Sigmoid colon (tissue), 7 donors: ENCODE data around the gene SLIT3. TPM values are rescaled to one million over a fixed set of nuclear protein-coding genes. Genes with fewer than 3 reads are reported as not detected.

ENCODE experiments used
- DNase-seq: peaks from one replicate; pipeline ENCODE4 v3.0.0-alpha.2; 2019
- H3K27ac ChIP-seq, 4 donors: fragments of 200-600 bp; sonication (generic); one replicate each; pipeline ENCODE4 v1.5.1; 2016 to 2019; ENCODE audit warnings: mild to moderate bottlenecking in 1 of 4
- H3K27me3 ChIP-seq, 3 donors: fragments of 200-600 bp; sonication (generic); one replicate each; pipeline ENCODE4 v1.5.1; 2019; ENCODE audit warnings: mild to moderate bottlenecking in 1 of 3
- H3K36me3 ChIP-seq, 4 donors: fragments of 200-600 bp; sonication (generic); one replicate each; pipeline ENCODE4 v1.5.1; 2016 to 2019
- H3K4me1 ChIP-seq, 4 donors: fragments of 200-600 bp; sonication (generic); one replicate each; pipeline ENCODE4 v1.5.1; 2017 to 2019
- H3K4me3 ChIP-seq, 4 donors: fragments of 200-600 bp; sonication (generic); one replicate each; pipeline ENCODE4 v1.5.1; 2017 to 2019; ENCODE audit warnings: mild to moderate bottlenecking in 2 of 4, moderate library complexity in 1 of 4
- H3K9me3 ChIP-seq, 4 donors: fragments of 200-600 bp in 3 of 4; sonication (generic) in 3 of 4; one replicate each; pipeline versions ENCODE4 v1.5.1 to v1.6.1; 2013 to 2019
- CTCF ChIP-seq, 4 experiments: fragments of 450-650 bp in 3 of 4; fragments of 200-600 bp in 1 of 4; IDR thresholded peaks; one replicate each; pipeline ENCODE4 v1.5.1; 2016 to 2019; ENCODE audit warnings: antibody characterized with exemption in 4 of 4, mild to moderate bottlenecking in 3 of 4, moderate library complexity in 2 of 4
- EP300 ChIP-seq, 4 donors: sonication (generic); formaldehyde crosslinking; IDR thresholded peaks; one replicate each; pipeline ENCODE4 v1.6.1; 2017; ENCODE audit warnings: antibody characterized with exemption in 4 of 4
- POLR2A ChIP-seq, 2 donors: fragments of 450-650 bp; IDR thresholded peaks; one replicate each; pipeline ENCODE4 v1.6.1; 2016; ENCODE audit warnings: antibody characterized with exemption in 2 of 2, mild to moderate bottlenecking in 2 of 2, moderate library complexity in 2 of 2
- POLR2AphosphoS5 ChIP-seq, 4 donors: sonication (generic); formaldehyde crosslinking; IDR thresholded peaks; one replicate each; pipeline ENCODE4 v1.6.1; 2017; ENCODE audit warnings: antibody characterized with exemption in 4 of 4
- WGBS, 2 donors: extraction: QIAGEN DNeasy Blood & Tissue Kit; methylation state at CpG; one replicate each; pipeline ENCODE4 v1.1.7; 2013; 5-methylcytosine and 5-hydroxymethylcytosine counted together
- intact Hi-C: fragments of 100-400 bp; cut with DNase I; formaldehyde crosslinking; loops from one replicate; pipeline ENCODE4 v1.15.1; 2023
- polyA plus RNA-seq, 3 donors: library from polyadenylated mRNA; stranded (reverse); fragments of 200-250 nt; gene quantifications; one replicate each; pipeline ENCODE4 v1.2.3, GENCODE V29; 2013
- total RNA-seq, 4 donors: library from RNA; depleted of rRNA; stranded (reverse); fragments of >200 nt; gene quantifications; one replicate each; pipeline ENCODE4 v1.1.0, GENCODE V29; 2016
- donor health status: healthy with polysubstance abuse.
- donor health status: Bipolar disorder and iron deficiency.
- donor health status: healthy.

SLIT3 gene
- total and polyA plus RNA-seq, 7 donors = 0.23 to 46.3 (median 30.0) TPM

- no peak overlapping the region for H3K27ac ChIP-seq
- intact Hi-C loops = no loop called here
- no peak for DNase-seq
- peaks cover 0 to 7% (median 2%) of the 10 kb centered on the region in 4 donors for H3K4me1 ChIP-seq
- H3K27me3 ChIP-seq = no peaks in the 10 kb centered on the region
- no peaks in the 10 kb centered on the region for H3K36me3 ChIP-seq
- no peaks in the 10 kb centered on the region for H3K9me3 ChIP-seq
- 59 to 75% methylated on average over 7 of the region's 7 CpGs for WGBS, 2 donors
- H3K4me3 ChIP-seq = no peak overlapping the region
- no peak for TF ChIP-seq EP300 (IDR thresholded peaks at IDR 0.05)
- no peak for TF ChIP-seq CTCF (IDR thresholded peaks at IDR 0.05)
- no peak for TF ChIP-seq POLR2A (IDR thresholded peaks at IDR 0.05)
- no peak for TF ChIP-seq POLR2AphosphoS5 (IDR thresholded peaks at IDR 0.05)
Observed at GRCh38 chr5:168967882-168968620, 332.9 kb downstream of the SLIT3 start.

GRCh38 chr5:168965638-168966037 is 335.3 kb downstream of the SLIT3 start:
- no peak overlapping the region for H3K4me3 ChIP-seq
- H3K36me3 ChIP-seq = no peaks in the 10 kb centered on the region
- no peaks in the 10 kb centered on the region for H3K9me3 ChIP-seq
- H3K27me3 ChIP-seq = no peaks in the 10 kb centered on the region
- WGBS, 2 donors = 88 to 89% methylated on average over 5 of the region's 5 CpGs
- intact Hi-C loops = no loop called here
- TF ChIP-seq POLR2A (IDR thresholded peaks at IDR 0.05) = no peak
- no peak for TF ChIP-seq EP300 (IDR thresholded peaks at IDR 0.05)
- no peak for TF ChIP-seq POLR2AphosphoS5 (IDR thresholded peaks at IDR 0.05)
- TF ChIP-seq CTCF (IDR thresholded peaks at IDR 0.05) = no peak
- no peaks in the 10 kb centered on the region for H3K4me1 ChIP-seq
- DNase-seq = no peak
- H3K27ac ChIP-seq = no peak overlapping the region

GRCh38 chr5:168964182-168964581 is 336.8 kb downstream of the SLIT3 start:
- H3K4me3 ChIP-seq = no peak overlapping the region
- no peaks in the 10 kb centered on the region for H3K27me3 ChIP-seq
- WGBS, 2 donors = 36 to 72% methylated on average over 3 of the region's 3 CpGs
- no peaks in the 10 kb centered on the region for H3K4me1 ChIP-seq
- TF ChIP-seq POLR2A (IDR thresholded peaks at IDR 0.05) (no peak), POLR2AphosphoS5 (IDR thresholded peaks at IDR 0.05) (no peak), CTCF (IDR thresholded peaks at IDR 0.05) (no peak), EP300 (IDR thresholded peaks at IDR 0.05) (no peak)
- no peak overlapping the region for H3K27ac ChIP-seq
- H3K9me3 ChIP-seq = no peaks in the 10 kb centered on the region
- intact Hi-C loops = no loop called here
- no peak for DNase-seq
- H3K36me3 ChIP-seq = no peaks in the 10 kb centered on the region

- intact Hi-C loops = no loop called here
- DNase-seq = no peak
- Histone ChIP-seq H3K36me3 (no peaks in the 10 kb centered on the region), H3K27me3 (no peaks in the 10 kb centered on the region), H3K4me1 (no peaks in the 10 kb centered on the region), H3K9me3 (no peaks in the 10 kb centered on the region), H3K4me3 (no peak overlapping the region), H3K27ac (no peak overlapping the region)
- WGBS, 2 donors = 82 to 91% methylated on average over 4 of the region's 4 CpGs
- no peak for TF ChIP-seq CTCF (IDR thresholded peaks at IDR 0.05)
- TF ChIP-seq POLR2A (IDR thresholded peaks at IDR 0.05) = no peak
- TF ChIP-seq EP300 (IDR thresholded peaks at IDR 0.05) = no peak
- no peak for TF ChIP-seq POLR2AphosphoS5 (IDR thresholded peaks at IDR 0.05)
Observed at GRCh38 chr5:168962306-168962705, 338.6 kb downstream of the SLIT3 start.

- 69 to 84% methylated on average over 3 of the region's 3 CpGs for WGBS, 2 donors
- no peak overlapping the region for H3K4me3 ChIP-seq
- no peaks in the 10 kb centered on the region for H3K36me3 ChIP-seq
- DNase-seq = no peak
- no peak for TF ChIP-seq POLR2AphosphoS5 (IDR thresholded peaks at IDR 0.05)
- no peak for TF ChIP-seq CTCF (IDR thresholded peaks at IDR 0.05)
- no peak for TF ChIP-seq EP300 (IDR thresholded peaks at IDR 0.05)
- TF ChIP-seq POLR2A (IDR thresholded peaks at IDR 0.05) = no peak
- no peaks in the 10 kb centered on the region for H3K4me1 ChIP-seq
- H3K9me3 ChIP-seq = no peaks in the 10 kb centered on the region
- H3K27me3 ChIP-seq = no peaks in the 10 kb centered on the region
- no peak overlapping the region for H3K27ac ChIP-seq
- intact Hi-C loops = no loop called here
Observed at GRCh38 chr5:168961681-168962080, 339.3 kb downstream of the SLIT3 start.
